Measurements from ENCODE around the gene ATXN1L.

DNA sequence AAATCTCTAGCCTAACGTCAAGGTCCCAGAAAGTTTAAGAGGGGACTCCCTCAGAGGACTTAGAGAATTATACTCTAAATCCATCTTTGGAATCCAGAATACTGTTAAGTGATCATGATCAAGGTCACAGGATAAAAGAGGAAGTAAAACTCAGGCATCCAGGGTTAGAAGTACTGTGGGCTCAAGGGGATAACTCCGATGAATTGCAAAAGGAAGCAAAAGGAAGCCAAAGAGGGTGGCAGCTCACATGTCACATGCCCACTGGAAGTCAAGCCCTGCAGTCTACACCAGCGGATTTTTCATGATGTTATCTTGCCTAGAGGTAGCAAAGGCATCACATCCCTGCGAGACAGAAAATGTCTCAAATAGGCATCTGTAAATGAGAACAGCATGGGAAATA lies 34.4 kb downstream of the ATXN1L start:
- TF ChIP-seq, protein P1, sequence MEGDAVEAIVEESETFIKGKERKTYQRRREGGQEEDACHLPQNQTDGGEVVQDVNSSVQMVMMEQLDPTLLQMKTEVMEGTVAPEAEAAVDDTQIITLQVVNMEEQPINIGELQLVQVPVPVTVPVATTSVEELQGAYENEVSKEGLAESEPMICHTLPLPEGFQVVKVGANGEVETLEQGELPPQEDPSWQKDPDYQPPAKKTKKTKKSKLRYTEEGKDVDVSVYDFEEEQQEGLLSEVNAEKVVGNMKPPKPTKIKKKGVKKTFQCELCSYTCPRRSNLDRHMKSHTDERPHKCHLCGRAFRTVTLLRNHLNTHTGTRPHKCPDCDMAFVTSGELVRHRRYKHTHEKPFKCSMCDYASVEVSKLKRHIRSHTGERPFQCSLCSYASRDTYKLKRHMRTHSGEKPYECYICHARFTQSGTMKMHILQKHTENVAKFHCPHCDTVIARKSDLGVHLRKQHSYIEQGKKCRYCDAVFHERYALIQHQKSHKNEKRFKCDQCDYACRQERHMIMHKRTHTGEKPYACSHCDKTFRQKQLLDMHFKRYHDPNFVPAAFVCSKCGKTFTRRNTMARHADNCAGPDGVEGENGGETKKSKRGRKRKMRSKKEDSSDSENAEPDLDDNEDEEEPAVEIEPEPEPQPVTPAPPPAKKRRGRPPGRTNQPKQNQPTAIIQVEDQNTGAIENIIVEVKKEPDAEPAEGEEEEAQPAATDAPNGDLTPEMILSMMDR (IDR thresholded peaks at IDR 0.05), result no peak
- TF ChIP-seq EP300 (IDR thresholded peaks at IDR 0.05), result no peak
- no peak for TF ChIP-seq POLR2A (IDR thresholded peaks at IDR 0.05)

Data from gastroesophageal sphincter (tissue), 3 donors.